ENCODE results near the gene NPY5R. TPM values are rescaled to one million over a fixed set of nuclear protein-coding genes. Genes with fewer than 3 reads are reported as not detected.

Gene NPY5R
- total RNA-seq, 1 donor = not detected

GRCh38 chr4:163382178-163382869 is 38.6 kb downstream of the NPY5R start:
- DNase-seq (ENCODE audit: low read depth) = no peak
- TF ChIP-seq CTCF (IDR thresholded peaks at IDR 0.05; ENCODE audit: insufficient read depth, low read length) = no peak

DNA sequence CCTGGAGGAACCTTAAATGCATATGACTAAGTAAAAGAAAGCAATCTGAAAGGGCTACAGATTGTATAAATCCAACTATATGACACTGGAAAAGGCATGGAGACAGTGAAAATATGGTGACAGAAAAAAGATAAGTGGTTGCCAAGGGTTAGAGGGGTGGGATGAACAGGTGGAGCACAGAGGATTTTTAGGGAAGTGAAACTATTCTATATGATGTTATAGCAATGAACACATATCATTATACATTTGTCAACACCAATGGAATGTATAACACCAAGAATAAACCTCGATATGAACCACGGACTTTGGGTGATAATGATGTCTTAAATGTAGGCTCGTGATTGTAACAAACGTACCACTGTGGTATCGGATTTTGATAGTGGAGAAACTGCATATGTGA is 40.7 kb downstream of the NPY5R start:
- no peak overlapping the region for H3K4me3 ChIP-seq (ENCODE audit: low read depth, low read length)
- DNase-seq (ENCODE audit: low read depth) = no peak
- TF ChIP-seq CTCF (IDR thresholded peaks at IDR 0.05; ENCODE audit: insufficient read depth, low read length) = no peak

More at GRCh38 chr4:163382178-163382869, 38.6 kb downstream of the NPY5R start:
- no peak overlapping the region for H3K4me3 ChIP-seq (ENCODE audit: low read depth, low read length)

DNA sequence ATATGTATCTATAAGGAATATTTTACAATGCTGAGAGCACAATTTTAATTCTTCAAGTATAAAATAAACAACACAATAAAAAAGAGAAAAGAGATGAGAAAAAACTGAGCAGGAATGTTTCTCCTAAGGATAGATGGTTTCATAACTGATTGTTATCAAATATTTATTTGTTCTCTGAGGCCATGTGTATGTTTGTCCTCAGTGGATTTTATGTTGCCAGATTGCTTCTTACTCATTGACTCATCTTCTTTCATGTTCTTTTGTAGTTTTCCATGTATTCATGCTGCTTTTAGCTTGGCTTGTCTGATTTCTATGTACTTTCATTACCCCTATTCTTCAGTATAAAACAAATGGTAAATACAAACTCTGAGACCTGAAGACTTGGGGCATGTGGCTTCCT is 41.2 kb downstream of the NPY5R start:
- TF ChIP-seq CTCF (IDR thresholded peaks at IDR 0.05; ENCODE audit: insufficient read depth, low read length) = no peak
- H3K4me3 ChIP-seq (ENCODE audit: low read depth, low read length) = no peak overlapping the region
- DNase-seq (ENCODE audit: low read depth) = no peak

- no peak overlapping the region for H3K4me3 ChIP-seq (ENCODE audit: low read depth, low read length)
- no peak for DNase-seq (ENCODE audit: low read depth)
- no peak for TF ChIP-seq CTCF (IDR thresholded peaks at IDR 0.05; ENCODE audit: insufficient read depth, low read length)
Observed at GRCh38 chr4:163385466-163385865, 41.8 kb downstream of the NPY5R start.

- H3K4me3 ChIP-seq (ENCODE audit: low read depth, low read length) = no peak overlapping the region
- TF ChIP-seq CTCF (IDR thresholded peaks at IDR 0.05; ENCODE audit: insufficient read depth, low read length) = no peak
- no peak for DNase-seq (ENCODE audit: low read depth)
Observed at GRCh38 chr4:163391756-163392155, 48.1 kb downstream of the NPY5R start.

- H3K4me3 ChIP-seq (ENCODE audit: low read depth, low read length) = no peak overlapping the region
- TF ChIP-seq CTCF (IDR thresholded peaks at IDR 0.05; ENCODE audit: insufficient read depth, low read length) = no peak
- no peak for DNase-seq (ENCODE audit: low read depth)
Observed at GRCh38 chr4:163392328-163392727, 48.6 kb downstream of the NPY5R start.

DNA sequence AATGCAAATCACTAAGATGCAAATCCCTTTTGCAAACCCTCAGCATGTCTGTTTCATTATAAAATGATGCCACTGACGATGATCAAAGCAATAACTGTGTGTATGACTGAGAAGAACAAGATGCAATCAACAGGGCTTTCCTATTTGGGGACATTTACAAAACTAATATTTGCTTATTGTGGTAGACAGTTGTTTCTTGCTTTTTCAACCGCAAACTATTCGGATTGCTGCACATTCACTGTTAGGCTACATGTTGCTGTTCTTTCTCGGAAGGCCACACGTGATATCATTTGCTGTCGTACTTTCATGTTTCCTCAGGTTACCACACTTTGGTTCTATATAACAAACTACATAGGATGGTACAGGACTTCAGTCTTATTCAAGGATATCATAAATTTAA is 49.8 kb downstream of the NPY5R start:
- no peak for TF ChIP-seq CTCF (IDR thresholded peaks at IDR 0.05; ENCODE audit: insufficient read depth, low read length)
- H3K4me3 ChIP-seq (ENCODE audit: low read depth, low read length) = no peak overlapping the region
- no peak for DNase-seq (ENCODE audit: low read depth)

Data from fibroblast of the aortic adventitia (primary cell).